ENCODE data around the gene PTPN9. TPM values are rescaled to one million over a fixed set of nuclear protein-coding genes. Genes with fewer than 3 reads are reported as not detected.
A peak's percentile ranks its signal among the peaks of the same experiment; 100 is the strongest.

PTPN9 gene
- total and polyA plus RNA-seq, 12 donors, result 5.9 to 28.5 (median 19.3) TPM

- WGBS, 4 donors, result 52 to 63% (median 58%) methylated on average over 6 of the region's 6 CpGs
- H3K36me3 ChIP-seq (replicated peaks in 1 of 2), result no peaks in the 10 kb centered on the region
- intact Hi-C loops (cut with DNase I), result loop anchor here in 1 of 2 donors (10.0 kb wide), 1 partner anchor 58 kb away; no protein-coding TSS in a partner anchor
- H3K27me3 ChIP-seq, result no peaks in the 10 kb centered on the region
- peak overlapping the region in 1 of 4 donors; percentile 65 for H3K4me3 ChIP-seq
- TF ChIP-seq CTCF (IDR thresholded peaks at IDR 0.05) (no peak), POLR2A (IDR thresholded peaks at IDR 0.05) (no peak)
- peak overlapping the region in 1 of 5 donors; percentile 90 for H3K27ac ChIP-seq
- H3K9me3 ChIP-seq (replicated peaks in 1 of 3), result no peaks in the 10 kb centered on the region
- no peak for DNase-seq
- peaks cover 15 to 18% of the 10 kb centered on the region in 2 donors for H3K4me1 ChIP-seq (replicated peaks in 1 of 2)
Observed at GRCh38 chr15:75456710-75457109, 122.4 kb downstream of the PTPN9 start.

GRCh38 chr15:75455982-75456531 is 123.1 kb downstream of the PTPN9 start:
- Histone ChIP-seq H3K36me3 (replicated peaks in 1 of 2) (no peaks in the 10 kb centered on the region), H3K4me1 (replicated peaks in 1 of 2) (peaks cover 15 to 18% of the 10 kb centered on the region in 2 donors), H3K4me3 (peak overlapping the region; percentile 65 to 92 (median 85)), H3K27me3 (no peaks in the 10 kb centered on the region), H3K9me3 (replicated peaks in 1 of 3) (no peaks in the 10 kb centered on the region), H3K27ac (peak overlapping the region; percentile 90 to 98 (median 91))
- WGBS, 4 donors, result 2 to 4% (median 3%) methylated on average over 11 to 24 of the region's 24 CpGs
- no peak for TF ChIP-seq CTCF (IDR thresholded peaks at IDR 0.05)
- peak; percentile 21 to 57 for TF ChIP-seq POLR2A (IDR thresholded peaks at IDR 0.05)
- peak in 4 of 7 donors; percentile 53 to 65 (median 63) for DNase-seq
- intact Hi-C loops (cut with DNase I), result loop anchor here in 1 of 2 donors (10.0 kb wide), 1 partner anchor 59 kb away; no protein-coding TSS in a partner anchor

- intact Hi-C loops (cut with DNase I), result loop anchor here in 1 of 2 donors (10.0 kb wide), 1 partner anchor 59 kb away; no protein-coding TSS in a partner anchor
- Histone ChIP-seq H3K9me3 (replicated peaks in 1 of 3) (no peaks in the 10 kb centered on the region), H3K27ac (peak overlapping the region; percentile 90 to 98 (median 91)), H3K4me3 (peak overlapping the region; percentile 65 to 92 (median 85)), H3K36me3 (replicated peaks in 1 of 2) (no peaks in the 10 kb centered on the region), H3K27me3 (no peaks in the 10 kb centered on the region), H3K4me1 (replicated peaks in 1 of 2) (peaks cover 15 to 18% of the 10 kb centered on the region in 2 donors)
- WGBS, 4 donors, result 0 to 1% (median 1%) methylated on average over 24 to 48 of the region's 48 CpGs
- DNase-seq, result peak; percentile 85 to 94 (median 91)
- TF ChIP-seq POLR2A (IDR thresholded peaks at IDR 0.05), result peak in 1 of 2 donors; percentile 69
- no peak for TF ChIP-seq CTCF (IDR thresholded peaks at IDR 0.05)
Observed at GRCh38 chr15:75455424-75455981, 123.6 kb downstream of the PTPN9 start.

GRCh38 chr15:75454471-75455378 is 124.4 kb downstream of the PTPN9 start:
- peak overlapping the region; percentile 90 to 98 (median 91) for H3K27ac ChIP-seq
- TF ChIP-seq POLR2A (IDR thresholded peaks at IDR 0.05) (no peak), CTCF (IDR thresholded peaks at IDR 0.05) (peak in 1 of 6 experiments; percentile 7)
- peak overlapping the region; percentile 65 to 92 (median 85) for H3K4me3 ChIP-seq
- H3K27me3 ChIP-seq, result no peaks in the 10 kb centered on the region
- H3K4me1 ChIP-seq (replicated peaks in 1 of 2), result peaks cover 15 to 21% of the 10 kb centered on the region in 2 donors
- DNase-seq, result peak in 3 of 7 donors; percentile 72 to 84 (median 76)
- intact Hi-C loops (cut with DNase I), result loop anchor here in 1 of 2 donors (10.0 kb wide), 1 partner anchor 60 kb away; no protein-coding TSS in a partner anchor
- H3K36me3 ChIP-seq (replicated peaks in 1 of 2), result no peaks in the 10 kb centered on the region
- WGBS, 4 donors, result 0 to 1% (median 1%) methylated on average over 35 to 116 of the region's 116 CpGs
- no peaks in the 10 kb centered on the region for H3K9me3 ChIP-seq (replicated peaks in 1 of 3)
